Upper lobe of left lung (tissue), 4 donors: ENCODE data around the gene GTF3C5.

Source experiments
- EP300 ChIP-seq, 4 donors: sonication (generic); formaldehyde crosslinking; IDR thresholded peaks; one replicate each; pipeline ENCODE4 v1.5.1; 2017; ENCODE audit warnings: antibody characterized with exemption in 4 of 4, control low read depth in 2 of 4
- POLR2A ChIP-seq, 4 donors: fragments of 450-650 bp; IDR thresholded peaks; one replicate each; pipeline ENCODE4 v1.5.1; 2016 to 2017; ENCODE audit warnings: antibody characterized with exemption in 4 of 4, mild to moderate bottlenecking in 2 of 4
- TF ChIP-seq, protein P1 (sequence below), 6 experiments: fragments of 450-650 bp in 4 of 6; fragments of 200-600 bp in 2 of 6; sonication (generic) in 2 of 6; IDR thresholded peaks; one replicate each; pipeline ENCODE4 v1.5.1; 2016 to 2019; ENCODE audit warnings: antibody characterized with exemption in 6 of 6

DNA sequence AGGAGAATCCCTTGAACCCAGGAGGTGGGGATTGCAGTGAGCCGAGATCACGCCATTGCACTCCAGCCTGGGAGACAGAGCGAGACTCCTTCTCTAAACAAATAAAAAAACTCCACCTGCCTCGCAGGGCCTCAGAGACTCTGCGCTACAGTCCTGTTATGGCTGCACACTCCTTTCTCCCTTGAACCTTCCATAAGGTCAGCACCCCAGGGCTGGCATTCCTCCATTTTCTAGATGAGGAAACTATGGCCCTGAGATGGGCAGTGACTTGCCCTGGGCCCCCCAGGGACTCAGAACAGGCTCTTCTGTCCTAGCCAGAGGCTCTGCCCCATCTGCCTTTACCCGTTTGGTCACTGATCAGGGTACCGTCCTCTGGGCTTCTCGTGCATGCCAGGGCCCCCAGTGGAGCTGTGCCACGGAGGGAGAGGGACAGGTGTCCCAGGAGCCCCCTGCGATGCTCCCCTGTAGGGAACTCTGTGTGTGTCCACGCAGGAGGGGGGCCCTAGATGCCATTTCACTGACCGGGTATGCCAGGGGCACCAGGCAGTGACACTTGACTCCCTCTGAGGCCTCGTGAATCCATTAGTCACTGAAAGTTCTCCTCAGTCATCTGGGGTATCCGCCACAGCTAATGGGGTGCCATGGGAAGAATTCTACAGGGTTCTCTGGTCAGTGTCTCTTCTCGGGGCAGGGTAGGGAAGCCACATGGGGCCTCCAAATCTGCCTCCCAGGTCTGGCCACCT is 74.1 kb downstream of the GTF3C5 start:
- TF ChIP-seq, protein P1, sequence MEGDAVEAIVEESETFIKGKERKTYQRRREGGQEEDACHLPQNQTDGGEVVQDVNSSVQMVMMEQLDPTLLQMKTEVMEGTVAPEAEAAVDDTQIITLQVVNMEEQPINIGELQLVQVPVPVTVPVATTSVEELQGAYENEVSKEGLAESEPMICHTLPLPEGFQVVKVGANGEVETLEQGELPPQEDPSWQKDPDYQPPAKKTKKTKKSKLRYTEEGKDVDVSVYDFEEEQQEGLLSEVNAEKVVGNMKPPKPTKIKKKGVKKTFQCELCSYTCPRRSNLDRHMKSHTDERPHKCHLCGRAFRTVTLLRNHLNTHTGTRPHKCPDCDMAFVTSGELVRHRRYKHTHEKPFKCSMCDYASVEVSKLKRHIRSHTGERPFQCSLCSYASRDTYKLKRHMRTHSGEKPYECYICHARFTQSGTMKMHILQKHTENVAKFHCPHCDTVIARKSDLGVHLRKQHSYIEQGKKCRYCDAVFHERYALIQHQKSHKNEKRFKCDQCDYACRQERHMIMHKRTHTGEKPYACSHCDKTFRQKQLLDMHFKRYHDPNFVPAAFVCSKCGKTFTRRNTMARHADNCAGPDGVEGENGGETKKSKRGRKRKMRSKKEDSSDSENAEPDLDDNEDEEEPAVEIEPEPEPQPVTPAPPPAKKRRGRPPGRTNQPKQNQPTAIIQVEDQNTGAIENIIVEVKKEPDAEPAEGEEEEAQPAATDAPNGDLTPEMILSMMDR (IDR thresholded peaks at IDR 0.05) = no peak
- no peak for TF ChIP-seq POLR2A (IDR thresholded peaks at IDR 0.05)
- no peak for TF ChIP-seq EP300 (IDR thresholded peaks at IDR 0.05)
